ENCODE measurements around the gene ACTG1.
A peak's percentile ranks its signal among the peaks of the same experiment; 100 is the strongest.

ACTG1 gene

GRCh38 chr17:81478119-81478518 is 34.5 kb downstream of the ACTG1 start:
- H3K79me1 ChIP-seq (replicated peaks; ENCODE audit: low read length, poor library complexity, severe bottlenecking) = peaks cover 2% of the 10 kb centered on the region
- H2BK15ac ChIP-seq (ENCODE audit: low read depth, poor library complexity, severe bottlenecking) = no peak overlapping the region
- peaks cover 5% of the 10 kb centered on the region for H3K9me3 ChIP-seq (ENCODE audit: control insufficient read depth, low read length)
- no peak overlapping the region for H3K18ac ChIP-seq (ENCODE audit: low read depth in 1 of 2, low read length in 2 of 2)
- no peak overlapping the region for H2BK5ac ChIP-seq (ENCODE audit: low read depth, low read length, poor library complexity, severe bottlenecking)
- H3K36me3 ChIP-seq (ENCODE audit: control insufficient read depth in 1 of 2, insufficient read depth in 2 of 2, low read depth in 1 of 2, low read length in 2 of 2) = no peaks in the 10 kb centered on the region
- H3K4me1 ChIP-seq (ENCODE audit: control insufficient read depth, insufficient read depth, low read depth, low read length) = peaks cover 34% of the 10 kb centered on the region
- peaks cover 0 to 10% of the 10 kb centered on the region in 2 experiments for H3K27me3 ChIP-seq (ENCODE audit: control insufficient read depth in 1 of 2, insufficient read depth in 1 of 2, low read length in 2 of 2)
- H3K23ac ChIP-seq (ENCODE audit: low read length in 2 of 2) = no peak overlapping the region
- no peak overlapping the region for H3K4ac ChIP-seq (ENCODE audit: low read depth in 1 of 2, low read length in 2 of 2)
- H4K91ac ChIP-seq (ENCODE audit: low read length) = no peak overlapping the region
- no peak overlapping the region for H3K4me2 ChIP-seq (ENCODE audit: low read length, poor library complexity, severe bottlenecking)
- H4K8ac ChIP-seq (ENCODE audit: low read length) = no peak overlapping the region
- DNase-seq = no peak
- 96% methylated on average over 20 of the region's 20 CpGs for WGBS
- H2AK5ac ChIP-seq (ENCODE audit: low read length, severe bottlenecking) = no peak overlapping the region
- no peak overlapping the region for H3K27ac ChIP-seq (ENCODE audit: low read length, poor library complexity, severe bottlenecking)
- H2BK120ac ChIP-seq (ENCODE audit: low read depth, low read length) = no peak overlapping the region
- no peak overlapping the region for H3K4me3 ChIP-seq (ENCODE audit: insufficient read depth in 1 of 2, low read depth in 1 of 2, low read length in 2 of 2)
- H3K14ac ChIP-seq (ENCODE audit: low read length in 2 of 2) = no peak overlapping the region
- no peak overlapping the region for H3K9ac ChIP-seq (ENCODE audit: low read length)
- H2AFZ ChIP-seq (ENCODE audit: low read depth, low read length) = no peak overlapping the region
- no peak overlapping the region for H2BK12ac ChIP-seq (ENCODE audit: low read length in 2 of 2)

- H3K4me1 ChIP-seq (ENCODE audit: control insufficient read depth, insufficient read depth, low read depth, low read length) = peaks cover 26% of the 10 kb centered on the region
- no peak overlapping the region for H3K18ac ChIP-seq (ENCODE audit: low read depth in 1 of 2, low read length in 2 of 2)
- no peak overlapping the region for H3K27ac ChIP-seq (ENCODE audit: low read length, poor library complexity, severe bottlenecking)
- no peak overlapping the region for H3K14ac ChIP-seq (ENCODE audit: low read length in 2 of 2)
- peaks cover 0 to 4% of the 10 kb centered on the region in 2 experiments for H3K27me3 ChIP-seq (ENCODE audit: control insufficient read depth in 1 of 2, insufficient read depth in 1 of 2, low read length in 2 of 2)
- no peak overlapping the region for H3K4ac ChIP-seq (ENCODE audit: low read depth in 1 of 2, low read length in 2 of 2)
- H3K23ac ChIP-seq (ENCODE audit: low read length in 2 of 2) = no peak overlapping the region
- 85% methylated on average over 5 of the region's 7 CpGs for WGBS
- no peak overlapping the region for H2BK120ac ChIP-seq (ENCODE audit: low read depth, low read length)
- no peak overlapping the region for H3K4me3 ChIP-seq (ENCODE audit: insufficient read depth in 1 of 2, low read depth in 1 of 2, low read length in 2 of 2)
- H2AK5ac ChIP-seq (ENCODE audit: low read length, severe bottlenecking) = no peak overlapping the region
- no peak overlapping the region for H2BK5ac ChIP-seq (ENCODE audit: low read depth, low read length, poor library complexity, severe bottlenecking)
- no peak overlapping the region for H2BK15ac ChIP-seq (ENCODE audit: low read depth, poor library complexity, severe bottlenecking)
- H2AFZ ChIP-seq (ENCODE audit: low read depth, low read length) = no peak overlapping the region
- no peak for DNase-seq
- H4K91ac ChIP-seq (ENCODE audit: low read length) = no peak overlapping the region
- no peak overlapping the region for H3K9ac ChIP-seq (ENCODE audit: low read length)
- H3K9me3 ChIP-seq (ENCODE audit: control insufficient read depth, low read length) = peaks cover 5% of the 10 kb centered on the region
- H3K4me2 ChIP-seq (ENCODE audit: low read length, poor library complexity, severe bottlenecking) = no peak overlapping the region
- no peak overlapping the region for H2BK12ac ChIP-seq (ENCODE audit: low read length in 2 of 2)
- H4K8ac ChIP-seq (ENCODE audit: low read length) = no peak overlapping the region
- H3K79me1 ChIP-seq (replicated peaks; ENCODE audit: low read length, poor library complexity, severe bottlenecking) = peaks cover 2% of the 10 kb centered on the region
- H3K36me3 ChIP-seq (ENCODE audit: control insufficient read depth in 1 of 2, insufficient read depth in 2 of 2, low read depth in 1 of 2, low read length in 2 of 2) = no peaks in the 10 kb centered on the region
Measured at GRCh38 chr17:81477173-81477572, 35.4 kb downstream of the ACTG1 start.

- H3K4me1 ChIP-seq (ENCODE audit: control insufficient read depth, insufficient read depth, low read depth, low read length) = peaks cover 22% of the 10 kb centered on the region
- H3K18ac ChIP-seq (ENCODE audit: low read depth in 1 of 2, low read length in 2 of 2) = no peak overlapping the region
- peak overlapping the region; percentile 4 for H4K8ac ChIP-seq (ENCODE audit: low read length)
- H3K4me2 ChIP-seq (ENCODE audit: low read length, poor library complexity, severe bottlenecking) = no peak overlapping the region
- peaks cover 5% of the 10 kb centered on the region for H3K9me3 ChIP-seq (ENCODE audit: control insufficient read depth, low read length)
- H4K91ac ChIP-seq (ENCODE audit: low read length) = no peak overlapping the region
- H3K27ac ChIP-seq (ENCODE audit: low read length, poor library complexity, severe bottlenecking) = no peak overlapping the region
- H2BK120ac ChIP-seq (ENCODE audit: low read depth, low read length) = no peak overlapping the region
- no peaks in the 10 kb centered on the region for H3K27me3 ChIP-seq (ENCODE audit: control insufficient read depth in 1 of 2, insufficient read depth in 1 of 2, low read length in 2 of 2)
- no peak overlapping the region for H2BK15ac ChIP-seq (ENCODE audit: low read depth, poor library complexity, severe bottlenecking)
- no peak overlapping the region for H2BK5ac ChIP-seq (ENCODE audit: low read depth, low read length, poor library complexity, severe bottlenecking)
- H3K79me1 ChIP-seq (replicated peaks; ENCODE audit: low read length, poor library complexity, severe bottlenecking) = no peaks in the 10 kb centered on the region
- H3K9ac ChIP-seq (ENCODE audit: low read length) = no peak overlapping the region
- no peaks in the 10 kb centered on the region for H3K36me3 ChIP-seq (ENCODE audit: control insufficient read depth in 1 of 2, insufficient read depth in 2 of 2, low read depth in 1 of 2, low read length in 2 of 2)
- no peak overlapping the region for H2BK12ac ChIP-seq (ENCODE audit: low read length in 2 of 2)
- 91% methylated on average over 6 of the region's 6 CpGs for WGBS
- no peak for DNase-seq
- no peak overlapping the region for H2AFZ ChIP-seq (ENCODE audit: low read depth, low read length)
- no peak overlapping the region for H3K14ac ChIP-seq (ENCODE audit: low read length in 2 of 2)
- no peak overlapping the region for H3K4me3 ChIP-seq (ENCODE audit: insufficient read depth in 1 of 2, low read depth in 1 of 2, low read length in 2 of 2)
- H2AK5ac ChIP-seq (ENCODE audit: low read length, severe bottlenecking) = no peak overlapping the region
- H3K4ac ChIP-seq (ENCODE audit: low read depth in 1 of 2, low read length in 2 of 2) = no peak overlapping the region
- H3K23ac ChIP-seq (ENCODE audit: low read length in 2 of 2) = no peak overlapping the region
Measured at GRCh38 chr17:81476635-81477034, 36.0 kb downstream of the ACTG1 start.

GRCh38 chr17:81476097-81476496 is 36.5 kb downstream of the ACTG1 start:
- Histone ChIP-seq H2AFZ (ENCODE audit: low read depth, low read length) (no peak overlapping the region), H2BK12ac (ENCODE audit: low read length in 2 of 2) (no peak overlapping the region), H2BK15ac (ENCODE audit: low read depth, poor library complexity, severe bottlenecking) (no peak overlapping the region), H4K8ac (ENCODE audit: low read length) (no peak overlapping the region), H3K9ac (ENCODE audit: low read length) (no peak overlapping the region), H2AK5ac (ENCODE audit: low read length, severe bottlenecking) (no peak overlapping the region), H3K9me3 (ENCODE audit: control insufficient read depth, low read length) (peaks cover 5% of the 10 kb centered on the region), H3K14ac (ENCODE audit: low read length in 2 of 2) (no peak overlapping the region), H2BK5ac (ENCODE audit: low read depth, low read length, poor library complexity, severe bottlenecking) (no peak overlapping the region), H3K27me3 (ENCODE audit: control insufficient read depth in 1 of 2, insufficient read depth in 1 of 2, low read length in 2 of 2) (no peaks in the 10 kb centered on the region), H3K4me2 (ENCODE audit: low read length, poor library complexity, severe bottlenecking) (no peak overlapping the region), H3K79me1 (replicated peaks; ENCODE audit: low read length, poor library complexity, severe bottlenecking) (no peaks in the 10 kb centered on the region), H2BK120ac (ENCODE audit: low read depth, low read length) (no peak overlapping the region), H4K91ac (ENCODE audit: low read length) (no peak overlapping the region), H3K36me3 (ENCODE audit: control insufficient read depth in 1 of 2, insufficient read depth in 2 of 2, low read depth in 1 of 2, low read length in 2 of 2) (no peaks in the 10 kb centered on the region), H3K18ac (ENCODE audit: low read depth in 1 of 2, low read length in 2 of 2) (no peak overlapping the region), H3K27ac (ENCODE audit: low read length, poor library complexity, severe bottlenecking) (no peak overlapping the region), H3K4me3 (ENCODE audit: insufficient read depth in 1 of 2, low read depth in 1 of 2, low read length in 2 of 2) (no peak overlapping the region), H3K4me1 (ENCODE audit: control insufficient read depth, insufficient read depth, low read depth, low read length) (peaks cover 17% of the 10 kb centered on the region), H3K23ac (ENCODE audit: low read length in 2 of 2) (no peak overlapping the region), H3K4ac (ENCODE audit: low read depth in 1 of 2, low read length in 2 of 2) (no peak overlapping the region)
- WGBS = 94% methylated on average over 7 of the region's 7 CpGs
- no peak for DNase-seq

Measured in mesenchymal stem cell (in vitro differentiated cells and primary cell).